HG03460 (cell line): ENCODE results near the gene TAS2R14.

Experiments used
- ATAC-seq: cut with Tn5 transposase; IDR thresholded peaks from one replicate; pipeline ENCODE4 v1.9.1; 2021; ENCODE audit not compliant: unreplicated experiment

The TAS2R14 gene

GRCh38 chr12:10939163-10939562 is at the start of gene TAS2R14:
TAS2R14 (minus strand) TSS chr12:10939263; CDS start chr12:10939207, 56 bp downstream.
- ATAC-seq: no peak

GRCh38 chr12:10986812-10987211 is 47.7 kb upstream of the TAS2R14 start, which contains the start of gene TAS2R50:
TAS2R50 (minus strand) TSS chr12:10986912; CDS start chr12:10986860, 52 bp downstream.
- no peak for ATAC-seq

GRCh38 chr12:10982244-10982643 is 43.2 kb upstream of the TAS2R14 start:
- no peak for ATAC-seq

- ATAC-seq: no peak
Measured at GRCh38 chr12:10974965-10975364, 35.9 kb upstream of the TAS2R14 start.

- no peak for ATAC-seq
Measured at GRCh38 chr12:10968765-10969456, 29.8 kb upstream of the TAS2R14 start.

- no peak for ATAC-seq
Measured at GRCh38 chr12:10967409-10967808, 28.3 kb upstream of the TAS2R14 start.

GRCh38 chr12:10966314-10966713 is 27.3 kb upstream of the TAS2R14 start:
- no peak for ATAC-seq

- ATAC-seq: no peak
Measured at GRCh38 chr12:10965476-10965875, 26.4 kb upstream of the TAS2R14 start.

GRCh38 chr12:10960211-10960610 is 21.1 kb upstream of the TAS2R14 start:
- ATAC-seq: no peak

GRCh38 chr12:10959804-10960203 is 20.7 kb upstream of the TAS2R14 start:
- ATAC-seq: no peak

GRCh38 chr12:10957741-10958140 is 18.7 kb upstream of the TAS2R14 start:
- no peak for ATAC-seq

GRCh38 chr12:10956085-10956484 is 17.0 kb upstream of the TAS2R14 start:
- ATAC-seq: no peak

- ATAC-seq: no peak
Measured at GRCh38 chr12:10952645-10953044, 13.6 kb upstream of the TAS2R14 start.

GRCh38 chr12:10943167-10943566 is 4.1 kb upstream of the TAS2R14 start:
- ATAC-seq: no peak

- no peak for ATAC-seq
Measured at GRCh38 chr12:10941916-10942607, 3.0 kb upstream of the TAS2R14 start.

- no peak for ATAC-seq
Measured at GRCh38 chr12:10941369-10941768, 2.3 kb upstream of the TAS2R14 start.

- no peak for ATAC-seq
Measured at GRCh38 chr12:10940389-10940788, 1.3 kb upstream of the TAS2R14 start.

- ATAC-seq: no peak
Measured at GRCh38 chr12:10936506-10936905, 2.6 kb downstream of the TAS2R14 start.

- ATAC-seq: no peak
Measured at GRCh38 chr12:10928746-10929286, 10.2 kb downstream of the TAS2R14 start, which contains the start of gene PRH2. PRH2 (plus strand) TSS chr12:10929236; CDS start chr12:10929274, 38 bp downstream.

GRCh38 chr12:10926269-10926668 is 12.8 kb downstream of the TAS2R14 start:
- no peak for ATAC-seq

GRCh38 chr12:10919809-10920208 is 19.3 kb downstream of the TAS2R14 start:
- no peak for ATAC-seq

- ATAC-seq: no peak
Measured at GRCh38 chr12:10910380-10910779, 28.7 kb downstream of the TAS2R14 start.
